Measurements from ENCODE around the gene PRKN.

PRKN gene

GRCh38 chr6:162612613-162613012 is 115.0 kb downstream of the PRKN start:
- no peak for DNase-seq

- no peak for DNase-seq
These were observed 117.2 kb downstream of the PRKN start for GRCh38 chr6:162610351-162610750.

GRCh38 chr6:162605881-162606280 is 121.7 kb downstream of the PRKN start:
- no peak for DNase-seq

- no peak for DNase-seq
These were observed 124.1 kb downstream of the PRKN start for GRCh38 chr6:162603231-162604015.

- DNase-seq: no peak
These were observed 124.8 kb downstream of the PRKN start for GRCh38 chr6:162602759-162603158.

GRCh38 chr6:162596676-162597075 is 130.9 kb downstream of the PRKN start:
- DNase-seq: no peak

- no peak for DNase-seq
These were observed 136.0 kb downstream of the PRKN start for GRCh38 chr6:162591517-162591916.

GRCh38 chr6:162581988-162582780 is 145.4 kb downstream of the PRKN start:
- DNase-seq: no peak

GRCh38 chr6:162580619-162581018 is 146.9 kb downstream of the PRKN start:
- DNase-seq: no peak

GRCh38 chr6:162576016-162576415 is 151.6 kb downstream of the PRKN start:
- no peak for DNase-seq

GRCh38 chr6:162572240-162572639 is 155.3 kb downstream of the PRKN start:
- no peak for DNase-seq

GRCh38 chr6:162568266-162568665 is 159.3 kb downstream of the PRKN start:
- no peak for DNase-seq

- DNase-seq: no peak
These were observed 165.5 kb downstream of the PRKN start for GRCh38 chr6:162562041-162562440.

- DNase-seq: no peak
These were observed 166.7 kb downstream of the PRKN start for GRCh38 chr6:162560891-162561290.

- no peak for DNase-seq
These were observed 173.0 kb downstream of the PRKN start for GRCh38 chr6:162554531-162554930.

- DNase-seq: no peak
These were observed 180.7 kb downstream of the PRKN start for GRCh38 chr6:162546905-162547304.

- no peak for DNase-seq
These were observed 184.3 kb downstream of the PRKN start for GRCh38 chr6:162543221-162543620.

- no peak for DNase-seq
These were observed 186.5 kb downstream of the PRKN start for GRCh38 chr6:162541019-162541601.

- no peak for DNase-seq
These were observed 188.2 kb downstream of the PRKN start for GRCh38 chr6:162539321-162539720.

GRCh38 chr6:162538643-162539064 is 188.9 kb downstream of the PRKN start:
- DNase-seq: no peak

- no peak for DNase-seq
These were observed 194.6 kb downstream of the PRKN start for GRCh38 chr6:162533009-162533400.

GRCh38 chr6:162532283-162533008 is 195.1 kb downstream of the PRKN start:
- DNase-seq: peak; percentile 57

- DNase-seq: peak; percentile 68
These were observed 196.2 kb downstream of the PRKN start for GRCh38 chr6:162531391-162531790.
